ENCODE results near the gene FERMT3.

- TF ChIP-seq CTCF (IDR thresholded peaks at IDR 0.05; ENCODE audit: control extremely low read depth in 1 of 3, insufficient read depth in 1 of 3, low read depth in 1 of 3, low read length in 3 of 3) (no peak), POLR2A (IDR thresholded peaks at IDR 0.05; ENCODE audit: control extremely low read depth in 1 of 2, low read depth in 2 of 2, low read length in 2 of 2) (no peak), HDAC6 (IDR thresholded peaks at IDR 0.05; ENCODE audit: low read depth, low read length) (no peak), FOSL1 (IDR thresholded peaks at IDR 0.05; ENCODE audit: insufficient read depth, low read depth, low read length) (no peak), YY1 (IDR thresholded peaks at IDR 0.05; ENCODE audit: low read depth, low read length) (no peak), CHD2 (IDR thresholded peaks at IDR 0.05; ENCODE audit: low read length) (no peak), TAF1 (IDR thresholded peaks at IDR 0.05; ENCODE audit: low read depth, low read length) (no peak), MAFK (IDR thresholded peaks at IDR 0.05; ENCODE audit: low read depth, low read length) (no peak), EP300 (IDR thresholded peaks at IDR 0.05; ENCODE audit: borderline replicate concordance in 1 of 2, low read depth in 2 of 2, low read length in 2 of 2) (no peak), GABPA (IDR thresholded peaks at IDR 0.05; ENCODE audit: borderline replicate concordance, insufficient read depth, low read length) (no peak)
Measured at GRCh38 chr11:64192434-64192833, 14.1 kb upstream of the FERMT3 start.

Data from H1 (cell line).